Measurements from ENCODE around the gene PATJ.

DNA sequence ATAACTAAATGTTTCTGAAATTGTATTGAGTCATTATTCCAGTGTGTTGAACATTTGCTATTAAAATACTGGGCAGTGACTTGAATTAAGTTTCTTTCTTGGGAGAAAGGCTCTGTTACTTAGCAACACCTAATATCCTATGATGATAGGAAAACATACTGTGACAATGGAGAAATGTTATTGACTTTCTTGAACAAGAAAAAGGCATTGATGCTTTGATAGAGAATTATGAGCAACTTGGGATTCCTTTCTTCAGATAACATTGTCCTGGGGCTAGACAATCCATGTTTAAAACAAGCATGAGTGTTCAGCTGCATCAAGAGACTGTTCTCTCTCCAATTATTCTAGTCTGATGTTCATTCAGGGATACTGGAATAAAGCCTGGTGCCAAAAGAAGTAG, 236.5 kb downstream of the PATJ start:
- TF ChIP-seq CTCF (conservative IDR thresholded peaks at IDR 0.05; ENCODE audit: low read depth, low read length) (no peak), EZH2 (IDR thresholded peaks at IDR 0.05; ENCODE audit: low read length, unreplicated experiment) (no peak)
